ENCODE measurements around the gene ZNF775.

ZNF775 gene

GRCh38 chr7:150372271-150373048 is 6.7 kb upstream of the ZNF775 start:
- TF ChIP-seq CEBPB (IDR thresholded peaks at IDR 0.05) (no peak), TEAD4 (IDR thresholded peaks at IDR 0.05) (no peak), YY1 (IDR thresholded peaks at IDR 0.05; ENCODE audit: low read depth) (no peak), CREB1 (IDR thresholded peaks at IDR 0.05; ENCODE audit: low read depth) (no peak), NFIC (IDR thresholded peaks at IDR 0.05) (no peak), RAD21 (IDR thresholded peaks at IDR 0.05; ENCODE audit: low read depth) (no peak), EGR1 (IDR thresholded peaks at IDR 0.05) (no peak), TAF1 (IDR thresholded peaks at IDR 0.05; ENCODE audit: low read depth) (no peak), FOXM1 (IDR thresholded peaks at IDR 0.05; ENCODE audit: borderline replicate concordance, low read depth) (no peak), TCF12 (IDR thresholded peaks at IDR 0.05; ENCODE audit: low read depth) (no peak), EP300 (IDR thresholded peaks at IDR 0.05; ENCODE audit: borderline replicate concordance) (no peak), ZBTB7A (IDR thresholded peaks at IDR 0.05; ENCODE audit: low read depth) (no peak), USF1 (IDR thresholded peaks at IDR 0.05) (no peak)
- TF ChIP-seq, protein P1, sequence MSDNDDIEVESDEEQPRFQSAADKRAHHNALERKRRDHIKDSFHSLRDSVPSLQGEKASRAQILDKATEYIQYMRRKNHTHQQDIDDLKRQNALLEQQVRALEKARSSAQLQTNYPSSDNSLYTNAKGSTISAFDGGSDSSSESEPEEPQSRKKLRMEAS (IDR thresholded peaks at IDR 0.05), result no peak
- TF ChIP-seq, protein P2, sequence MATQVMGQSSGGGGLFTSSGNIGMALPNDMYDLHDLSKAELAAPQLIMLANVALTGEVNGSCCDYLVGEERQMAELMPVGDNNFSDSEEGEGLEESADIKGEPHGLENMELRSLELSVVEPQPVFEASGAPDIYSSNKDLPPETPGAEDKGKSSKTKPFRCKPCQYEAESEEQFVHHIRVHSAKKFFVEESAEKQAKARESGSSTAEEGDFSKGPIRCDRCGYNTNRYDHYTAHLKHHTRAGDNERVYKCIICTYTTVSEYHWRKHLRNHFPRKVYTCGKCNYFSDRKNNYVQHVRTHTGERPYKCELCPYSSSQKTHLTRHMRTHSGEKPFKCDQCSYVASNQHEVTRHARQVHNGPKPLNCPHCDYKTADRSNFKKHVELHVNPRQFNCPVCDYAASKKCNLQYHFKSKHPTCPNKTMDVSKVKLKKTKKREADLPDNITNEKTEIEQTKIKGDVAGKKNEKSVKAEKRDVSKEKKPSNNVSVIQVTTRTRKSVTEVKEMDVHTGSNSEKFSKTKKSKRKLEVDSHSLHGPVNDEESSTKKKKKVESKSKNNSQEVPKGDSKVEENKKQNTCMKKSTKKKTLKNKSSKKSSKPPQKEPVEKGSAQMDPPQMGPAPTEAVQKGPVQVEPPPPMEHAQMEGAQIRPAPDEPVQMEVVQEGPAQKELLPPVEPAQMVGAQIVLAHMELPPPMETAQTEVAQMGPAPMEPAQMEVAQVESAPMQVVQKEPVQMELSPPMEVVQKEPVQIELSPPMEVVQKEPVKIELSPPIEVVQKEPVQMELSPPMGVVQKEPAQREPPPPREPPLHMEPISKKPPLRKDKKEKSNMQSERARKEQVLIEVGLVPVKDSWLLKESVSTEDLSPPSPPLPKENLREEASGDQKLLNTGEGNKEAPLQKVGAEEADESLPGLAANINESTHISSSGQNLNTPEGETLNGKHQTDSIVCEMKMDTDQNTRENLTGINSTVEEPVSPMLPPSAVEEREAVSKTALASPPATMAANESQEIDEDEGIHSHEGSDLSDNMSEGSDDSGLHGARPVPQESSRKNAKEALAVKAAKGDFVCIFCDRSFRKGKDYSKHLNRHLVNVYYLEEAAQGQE (IDR thresholded peaks at IDR 0.05; ENCODE audit: low read depth), result no peak

GRCh38 chr7:150373049-150373801 is 5.9 kb upstream of the ZNF775 start:
- TF ChIP-seq CEBPB (IDR thresholded peaks at IDR 0.05) (no peak), EP300 (IDR thresholded peaks at IDR 0.05; ENCODE audit: borderline replicate concordance) (no peak), TEAD4 (IDR thresholded peaks at IDR 0.05) (no peak), YY1 (IDR thresholded peaks at IDR 0.05; ENCODE audit: low read depth) (no peak), FOXM1 (IDR thresholded peaks at IDR 0.05; ENCODE audit: borderline replicate concordance, low read depth) (no peak), RAD21 (IDR thresholded peaks at IDR 0.05; ENCODE audit: low read depth) (no peak), NFIC (IDR thresholded peaks at IDR 0.05) (no peak), EGR1 (IDR thresholded peaks at IDR 0.05) (no peak), USF1 (IDR thresholded peaks at IDR 0.05) (no peak), TAF1 (IDR thresholded peaks at IDR 0.05; ENCODE audit: low read depth) (no peak), CREB1 (IDR thresholded peaks at IDR 0.05; ENCODE audit: low read depth) (no peak), ZBTB7A (IDR thresholded peaks at IDR 0.05; ENCODE audit: low read depth) (no peak)
- TF ChIP-seq, protein P1 (IDR thresholded peaks at IDR 0.05), result no peak
- TF ChIP-seq, protein P2 (IDR thresholded peaks at IDR 0.05; ENCODE audit: low read depth), result no peak

DNA sequence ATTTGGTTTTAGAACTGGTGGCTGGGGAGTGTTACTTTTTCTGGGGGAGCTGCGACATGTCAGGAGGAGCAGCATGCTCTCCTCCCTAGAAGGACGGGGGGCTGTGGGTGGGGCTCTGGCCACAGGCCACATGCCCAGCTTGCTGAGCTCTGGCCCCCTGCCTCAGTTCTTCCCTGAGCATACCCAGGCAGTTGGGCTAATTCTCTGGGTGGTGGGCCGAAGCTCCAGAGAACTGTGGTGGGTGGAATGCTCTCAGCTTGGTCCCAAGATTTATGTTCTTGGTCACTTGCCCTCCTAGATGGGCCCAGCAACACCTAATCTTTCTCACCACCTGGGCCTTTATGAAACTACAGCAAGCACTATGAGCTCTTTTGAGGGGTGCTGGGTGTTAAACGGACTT is 5.1 kb upstream of the ZNF775 start:
- TF ChIP-seq TEAD4 (IDR thresholded peaks at IDR 0.05), result no peak
- TF ChIP-seq ZBTB7A (IDR thresholded peaks at IDR 0.05; ENCODE audit: low read depth), result no peak
- no peak for TF ChIP-seq RAD21 (IDR thresholded peaks at IDR 0.05; ENCODE audit: low read depth)
- TF ChIP-seq, protein P1 (IDR thresholded peaks at IDR 0.05), result no peak
- TF ChIP-seq YY1 (IDR thresholded peaks at IDR 0.05; ENCODE audit: low read depth), result no peak
- TF ChIP-seq, protein P2 (IDR thresholded peaks at IDR 0.05; ENCODE audit: low read depth), result no peak
- no peak for TF ChIP-seq TCF12 (IDR thresholded peaks at IDR 0.05; ENCODE audit: low read depth)
- TF ChIP-seq EGR1 (IDR thresholded peaks at IDR 0.05), result no peak
- no peak for TF ChIP-seq CREB1 (IDR thresholded peaks at IDR 0.05; ENCODE audit: low read depth)
- no peak for TF ChIP-seq CEBPB (IDR thresholded peaks at IDR 0.05)
- no peak for TF ChIP-seq TAF1 (IDR thresholded peaks at IDR 0.05; ENCODE audit: low read depth)
- TF ChIP-seq NFIC (IDR thresholded peaks at IDR 0.05), result no peak
- TF ChIP-seq FOXM1 (IDR thresholded peaks at IDR 0.05; ENCODE audit: borderline replicate concordance, low read depth), result no peak
- no peak for TF ChIP-seq USF1 (IDR thresholded peaks at IDR 0.05)
- TF ChIP-seq EP300 (IDR thresholded peaks at IDR 0.05; ENCODE audit: borderline replicate concordance), result no peak

Measured in Ishikawa (cell line).